GM11168 (cell line): Measurements from ENCODE around the gene GFI1.

ENCODE experiments used
- in situ Hi-C: fragments of 300-500 bp; cut with MboI; formaldehyde crosslinking; loops from one replicate; pipeline ENCODE4 v1.12.0; 2022; ENCODE audit warnings: low sequenced_read_pairs; ENCODE audit not compliant: unreplicated experiment

GFI1 gene

GRCh38 chr1:92425617-92426016, 61.1 kb downstream of the GFI1 start:
- in situ Hi-C loops = no loop called here
